GF-D8 (cell line): ENCODE results near the gene CPED1.
"Not testable (repeated sequence)": the region's sequence is repeated elsewhere in the genome, so short reads cannot be mapped to it uniquely, and the experiment has no call there.

Source experiments
- DNase-seq: peaks from one replicate; lab custom pipeline; 2025; lab: John Stamatoyannopoulos, UW

Gene CPED1

DNA sequence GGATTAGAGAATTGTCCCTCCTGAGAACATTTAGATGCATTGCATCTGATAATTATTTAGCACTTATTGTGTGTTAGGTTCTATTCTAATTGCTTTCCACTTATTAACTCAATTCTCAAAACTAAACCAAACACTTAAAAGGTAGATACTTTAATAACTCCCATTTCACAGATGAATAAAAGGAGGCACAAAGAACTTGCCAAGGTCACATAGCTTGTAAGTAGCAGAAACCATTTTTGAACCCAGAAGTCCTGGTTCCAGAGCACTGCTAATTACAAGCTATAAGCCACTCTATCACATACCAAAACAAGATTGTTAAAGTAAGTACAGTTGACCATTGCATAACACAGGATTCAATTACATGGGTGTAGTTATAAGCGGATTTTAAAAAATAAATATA lies 164.9 kb downstream of the CPED1 start:
- no peak for DNase-seq

DNA sequence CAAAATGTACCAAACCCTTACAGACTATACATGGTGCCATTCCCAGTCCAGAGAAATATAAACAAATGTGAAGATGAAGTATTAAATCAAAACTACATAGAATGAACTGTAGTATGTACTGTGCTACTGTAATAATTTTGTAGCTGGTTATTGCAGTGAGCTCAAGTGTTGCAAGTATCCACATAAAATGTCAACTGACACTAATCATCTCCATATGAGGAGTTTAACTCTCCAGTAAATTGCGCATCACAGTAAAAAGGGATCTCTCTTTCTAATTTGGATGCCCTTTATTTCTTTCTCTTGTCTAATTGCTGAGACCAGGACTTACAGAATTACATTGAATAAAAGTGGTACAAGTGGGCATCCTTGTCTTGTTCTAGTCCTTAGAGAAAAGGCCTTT lies 165.5 kb downstream of the CPED1 start:
- DNase-seq: no peak

DNA sequence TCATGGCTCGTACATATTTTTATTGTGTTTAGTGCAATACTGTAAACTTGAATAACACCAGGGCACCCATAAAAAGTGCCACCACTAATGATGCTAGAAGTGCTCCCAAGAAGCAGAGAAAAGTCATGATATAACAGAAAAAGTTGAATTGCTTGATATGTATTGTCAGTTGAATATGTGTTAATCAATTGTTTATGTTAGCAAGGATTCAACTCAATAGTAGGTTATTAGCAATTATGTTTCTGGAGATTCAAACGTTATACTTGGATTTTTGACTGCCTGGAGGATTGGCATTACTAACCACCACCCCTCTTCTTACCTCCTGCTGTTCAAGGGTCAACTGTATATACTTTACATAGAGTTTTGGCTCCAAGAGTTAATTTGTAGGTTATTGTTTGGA lies 168.3 kb downstream of the CPED1 start:
- DNase-seq: no peak

DNA sequence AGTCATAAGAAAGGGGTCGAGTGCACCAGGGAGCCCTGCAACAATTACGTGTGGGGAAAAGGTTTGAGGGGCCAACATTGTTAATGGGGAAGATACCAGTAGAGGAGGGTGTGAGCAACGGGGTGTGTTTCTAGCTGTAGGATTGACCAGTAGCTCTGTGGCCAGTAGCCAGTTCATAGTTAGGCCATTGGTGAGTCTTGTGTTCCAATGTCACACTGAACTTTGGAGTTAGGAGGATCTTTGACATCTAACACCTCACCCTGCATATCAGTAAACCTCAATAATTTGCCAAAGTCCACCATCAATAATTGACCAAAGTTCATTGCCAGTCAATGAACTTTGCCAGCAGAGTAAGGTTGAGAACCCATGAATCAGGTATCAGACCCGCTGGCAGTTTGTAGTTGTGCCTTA lies 168.8 kb downstream of the CPED1 start:
- DNase-seq: no peak

DNA sequence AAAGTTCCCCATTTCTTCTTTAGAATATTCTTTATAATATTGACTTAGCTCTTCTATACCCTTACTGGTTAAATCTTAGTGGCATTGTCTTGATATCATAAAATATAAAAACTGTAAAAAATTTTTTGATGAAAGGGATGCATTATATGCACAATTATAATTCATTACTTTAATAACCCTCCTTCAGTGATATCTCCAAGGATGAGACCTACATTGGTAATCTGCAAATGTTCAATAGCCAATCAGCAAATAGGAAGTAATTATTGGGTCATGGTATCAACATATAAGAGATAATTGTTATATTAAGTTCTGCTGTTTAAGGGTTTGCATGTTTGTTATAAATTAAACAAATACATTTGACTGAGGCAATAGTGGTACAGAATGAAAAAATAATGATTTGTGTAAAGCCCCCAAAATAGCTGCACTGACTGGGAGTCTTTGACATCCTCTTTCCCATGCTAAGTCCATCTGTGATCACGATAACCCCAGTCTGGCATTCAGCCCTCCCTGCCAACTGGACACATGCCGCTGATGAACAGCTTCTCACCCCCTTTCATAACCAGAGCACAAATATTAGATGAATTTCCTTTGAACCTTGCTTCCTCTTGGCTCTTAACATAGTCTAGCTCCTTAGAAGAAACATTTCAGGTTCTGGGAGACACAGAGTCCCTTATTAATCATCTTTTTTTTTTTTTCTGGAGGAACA lies 169.5 kb downstream of the CPED1 start:
- DNase-seq: no peak

DNA sequence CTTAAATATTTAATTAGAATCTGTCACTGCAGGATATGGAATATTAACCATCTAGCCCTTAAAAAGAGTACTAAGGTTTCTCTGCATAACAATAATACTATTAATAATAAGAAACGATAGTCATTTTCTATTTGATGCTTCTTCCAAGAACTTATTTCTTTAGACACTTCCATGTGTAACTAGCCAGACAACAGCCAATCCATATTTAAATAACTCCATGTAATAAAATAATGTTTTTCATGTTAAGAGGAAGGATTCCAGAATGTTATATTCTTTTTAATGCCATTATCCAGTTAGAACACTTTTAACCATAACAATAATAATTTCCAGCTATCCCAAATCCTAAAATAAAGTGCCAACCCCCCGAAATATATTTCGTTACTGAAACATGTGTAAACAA lies 170.2 kb downstream of the CPED1 start:
- DNase-seq: no peak

DNA sequence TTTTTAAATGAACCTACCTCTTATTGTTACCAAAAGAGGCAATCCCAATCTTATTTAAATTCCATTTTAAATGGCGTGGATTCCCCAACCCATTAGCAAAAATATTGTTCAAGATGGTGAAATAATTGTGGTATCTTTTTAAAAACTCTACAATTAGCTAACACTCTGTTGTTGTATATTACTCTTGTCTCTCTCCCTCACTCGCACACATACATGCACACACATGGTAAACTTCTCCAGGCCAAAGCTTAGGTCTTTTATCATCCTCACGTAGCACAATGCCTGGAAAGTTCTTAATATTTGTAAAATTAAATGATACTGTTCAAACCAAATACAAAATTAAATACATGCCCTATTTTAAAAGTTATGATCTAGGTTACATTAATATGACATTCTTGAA lies 171.0 kb downstream of the CPED1 start:
- no peak for DNase-seq

DNA sequence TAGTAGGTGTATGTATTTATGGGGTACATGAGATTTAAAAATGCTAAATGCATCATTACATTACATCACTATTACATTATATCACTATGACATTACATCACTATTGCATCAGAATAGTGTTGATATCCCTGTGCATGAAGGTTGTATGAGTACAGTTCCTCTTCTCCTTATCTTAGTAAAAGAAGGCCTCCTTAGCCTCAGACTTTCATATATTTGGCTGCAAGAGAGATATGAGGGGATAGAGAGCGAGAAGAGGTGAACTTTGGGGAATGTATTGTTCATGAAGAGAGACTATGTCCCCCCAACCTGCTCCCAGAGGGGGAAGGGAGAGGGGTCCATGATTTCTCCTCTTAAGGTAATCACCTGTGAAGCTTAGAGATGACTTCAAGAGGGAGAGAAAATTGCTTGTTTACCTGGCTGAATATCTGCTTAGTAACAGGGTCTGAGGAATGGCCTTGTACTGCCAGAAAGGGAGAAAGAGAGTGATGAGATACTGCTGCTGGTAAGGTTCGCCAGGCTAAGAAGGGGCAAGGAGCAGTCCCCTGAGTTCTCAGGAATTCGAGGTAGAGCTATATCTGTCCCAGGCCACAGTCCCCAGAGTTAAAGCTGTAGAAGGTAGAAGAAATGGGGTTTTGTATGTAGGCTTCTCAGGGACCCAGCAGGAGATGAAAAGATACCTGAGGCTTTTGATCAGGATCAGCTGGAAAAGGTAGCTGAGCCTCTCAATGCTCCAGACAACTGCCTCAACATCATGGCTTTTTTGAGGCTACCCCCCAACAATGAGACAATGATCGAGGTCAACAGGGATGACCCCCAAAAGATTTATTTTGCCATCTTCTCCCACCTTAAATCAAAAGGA lies 171.9 kb downstream of the CPED1 start:
- DNase-seq: no peak

DNA sequence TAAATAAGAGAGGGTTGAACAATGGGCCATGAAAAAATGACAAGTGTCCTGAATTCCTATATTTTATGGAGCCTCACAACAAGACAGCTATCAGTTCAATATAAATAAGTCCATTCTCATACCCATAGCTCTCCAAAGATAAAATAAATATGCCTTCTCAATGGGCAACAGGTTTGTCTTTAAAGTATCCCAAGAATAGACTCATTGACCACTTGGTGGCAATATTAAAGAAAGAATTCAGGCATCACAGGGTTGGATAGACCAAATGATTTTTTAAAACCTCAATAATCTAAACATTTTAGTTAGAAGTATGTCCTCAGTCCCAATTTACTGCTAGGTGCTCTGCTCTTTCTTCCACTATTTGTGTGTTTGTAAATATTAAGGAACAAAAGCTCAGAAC lies 175.2 kb downstream of the CPED1 start:
- DNase-seq: no peak

DNA sequence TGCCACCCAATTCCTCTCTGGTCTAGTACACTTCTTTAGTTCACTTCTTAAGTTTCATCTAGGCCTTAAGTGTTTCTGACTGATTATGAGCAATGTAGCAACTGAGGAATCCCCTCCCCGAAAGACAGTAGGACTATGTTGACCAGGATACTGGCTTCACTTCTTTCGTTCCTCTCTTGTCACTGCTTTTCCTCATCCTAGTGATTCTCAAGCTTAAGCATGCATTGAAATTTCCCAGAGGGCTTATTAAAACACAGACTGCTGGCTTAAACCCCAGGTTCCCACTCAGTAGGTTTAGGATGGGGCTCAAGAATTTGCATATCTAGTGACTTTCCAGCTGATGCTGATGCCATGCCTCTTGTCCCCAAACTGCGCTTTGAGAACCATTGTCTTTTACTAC lies 175.7 kb downstream of the CPED1 start:
- DNase-seq: no peak

DNA sequence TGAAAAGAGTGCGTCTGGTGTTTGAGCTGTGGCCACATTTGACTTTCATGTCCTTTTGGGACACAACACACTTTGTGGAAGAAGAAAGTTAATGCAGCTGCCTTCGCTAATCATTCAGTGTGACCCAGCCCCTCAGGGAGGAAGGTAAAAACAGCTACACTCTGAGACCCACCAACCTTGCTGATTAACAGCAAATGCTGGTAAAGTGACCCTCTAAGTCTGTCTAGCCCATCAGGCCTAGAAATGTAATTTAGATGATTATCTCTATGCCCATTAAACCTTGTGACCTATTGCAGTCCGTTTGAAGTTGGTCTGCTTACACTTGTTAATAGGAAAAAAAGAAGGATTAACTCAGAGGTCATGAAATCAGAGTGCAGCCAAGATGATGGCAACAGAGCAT lies 178.4 kb downstream of the CPED1 start:
- no peak for DNase-seq

DNA sequence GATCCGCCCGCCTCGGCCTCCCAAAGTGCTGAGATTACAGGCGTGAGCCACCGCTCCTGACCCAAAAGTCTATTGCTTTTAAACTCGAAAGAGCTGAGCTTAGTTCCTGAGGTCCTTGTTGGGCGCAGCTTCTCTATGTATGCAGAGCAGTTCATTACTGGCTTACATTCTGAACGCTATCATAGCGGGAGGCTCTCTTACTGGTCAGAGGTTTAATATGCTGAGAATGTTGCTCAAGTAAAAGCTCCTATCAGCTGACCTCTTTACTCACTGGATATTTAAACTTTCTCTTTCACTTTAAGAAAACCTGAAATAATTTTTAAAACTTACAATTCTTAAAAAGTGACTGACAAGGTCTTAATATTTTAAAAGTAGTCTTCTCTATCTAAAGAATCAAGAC lies 179.5 kb downstream of the CPED1 start:
- no peak for DNase-seq

DNA sequence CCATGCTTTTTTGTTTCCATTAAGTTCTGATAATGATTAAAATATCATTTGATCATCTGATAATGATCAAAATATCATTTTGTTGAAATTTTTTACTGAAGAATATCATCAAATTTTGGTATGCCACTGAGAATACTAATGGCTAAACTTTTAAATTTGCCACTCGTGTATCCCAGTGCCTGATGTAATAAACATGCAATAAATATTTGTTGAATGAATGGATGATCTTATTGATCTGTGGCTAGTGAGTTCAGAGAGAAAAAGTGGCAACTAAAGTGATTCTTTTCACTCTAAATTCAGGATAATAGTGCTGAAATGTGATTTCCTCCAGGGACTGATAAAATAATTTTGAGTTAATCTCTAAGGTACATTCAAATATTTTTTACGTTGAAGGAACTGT lies 181.0 kb downstream of the CPED1 start:
- DNase-seq: no peak

DNA sequence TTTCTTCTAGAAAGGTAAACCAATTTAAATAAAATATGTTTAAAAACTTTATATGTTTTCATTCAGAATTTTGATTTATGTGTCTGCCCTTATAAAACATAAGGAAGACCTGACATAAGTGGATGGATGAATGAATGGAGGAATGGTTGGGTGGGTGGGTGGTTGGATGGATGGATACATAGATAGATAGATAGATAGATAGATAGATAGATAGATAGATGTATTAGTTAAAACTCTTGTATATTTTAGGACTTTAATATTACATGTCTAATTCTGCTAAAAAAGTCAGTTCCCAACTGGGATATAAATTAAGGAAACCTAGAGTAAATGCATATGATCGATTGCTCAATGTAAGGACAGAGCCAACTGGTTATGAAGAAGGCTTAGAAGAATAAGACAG lies 184.0 kb downstream of the CPED1 start:
- DNase-seq: no peak

DNA sequence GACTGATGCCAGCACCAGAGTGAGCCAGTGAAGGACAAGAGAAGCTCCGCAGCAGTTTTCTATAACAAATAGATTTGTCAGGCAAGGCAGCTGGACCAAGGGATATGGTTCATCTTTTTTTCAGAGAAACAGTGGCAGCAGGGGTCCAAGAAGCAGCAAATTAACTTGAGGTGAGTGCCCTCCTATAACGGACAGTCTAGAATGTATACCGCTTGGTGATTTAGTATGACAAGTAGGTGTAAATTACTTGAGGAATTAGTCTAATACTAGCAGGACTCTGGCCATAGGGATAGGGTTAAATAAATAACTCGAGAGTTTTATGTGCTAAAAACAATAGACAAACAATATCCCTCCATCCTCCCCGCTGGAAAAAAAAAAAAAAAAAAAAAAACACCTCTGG lies 187.3 kb downstream of the CPED1 start:
- DNase-seq: no peak

DNA sequence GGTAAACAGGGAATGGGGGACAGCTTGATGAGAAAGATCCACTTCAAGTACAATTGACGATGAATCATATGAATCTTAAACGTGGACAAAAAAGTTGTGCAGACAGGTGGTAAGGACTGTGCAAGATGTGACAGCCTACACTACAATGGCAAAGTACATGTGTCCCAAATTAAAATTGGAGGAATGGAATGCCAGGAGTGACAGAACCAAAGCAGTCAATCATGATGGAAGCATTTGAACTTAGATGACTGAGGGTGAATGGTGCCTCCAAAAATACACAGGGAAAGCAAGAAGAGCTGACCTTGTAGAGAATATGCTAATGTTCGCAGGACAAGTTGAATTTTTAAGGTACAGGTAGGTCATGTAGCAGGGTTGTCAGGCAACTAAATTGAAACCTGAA lies 189.9 kb downstream of the CPED1 start:
- no peak for DNase-seq

DNA sequence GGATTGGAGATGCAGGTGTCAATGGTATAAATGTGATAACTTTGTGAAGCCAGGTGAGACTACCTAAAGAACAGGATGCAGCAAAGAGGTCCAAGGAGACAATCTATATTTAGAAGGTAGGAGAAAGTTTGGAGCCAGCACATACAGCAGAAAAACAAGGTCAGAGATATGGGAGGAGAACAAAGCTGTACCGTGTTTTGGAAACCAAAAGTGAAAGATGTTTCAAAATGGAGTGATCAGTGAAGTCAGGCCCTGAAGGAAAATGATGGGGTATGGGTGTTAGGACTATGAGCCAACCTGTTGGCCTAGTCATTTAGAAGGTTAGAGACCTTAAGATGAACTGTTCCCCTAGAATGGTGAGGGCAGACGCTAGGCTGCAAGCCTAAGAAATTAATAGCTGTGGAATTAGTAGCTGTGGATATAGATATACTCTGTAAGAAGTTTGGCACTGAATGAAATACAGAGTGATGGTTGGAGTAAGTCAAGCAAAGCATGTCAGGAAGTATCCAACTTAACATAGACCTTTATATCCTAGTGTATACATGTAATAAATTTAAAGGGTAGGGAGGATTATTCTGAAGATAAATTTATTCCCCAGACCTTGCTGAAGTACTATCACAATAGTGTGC lies 190.5 kb downstream of the CPED1 start:
- no peak for DNase-seq

DNA sequence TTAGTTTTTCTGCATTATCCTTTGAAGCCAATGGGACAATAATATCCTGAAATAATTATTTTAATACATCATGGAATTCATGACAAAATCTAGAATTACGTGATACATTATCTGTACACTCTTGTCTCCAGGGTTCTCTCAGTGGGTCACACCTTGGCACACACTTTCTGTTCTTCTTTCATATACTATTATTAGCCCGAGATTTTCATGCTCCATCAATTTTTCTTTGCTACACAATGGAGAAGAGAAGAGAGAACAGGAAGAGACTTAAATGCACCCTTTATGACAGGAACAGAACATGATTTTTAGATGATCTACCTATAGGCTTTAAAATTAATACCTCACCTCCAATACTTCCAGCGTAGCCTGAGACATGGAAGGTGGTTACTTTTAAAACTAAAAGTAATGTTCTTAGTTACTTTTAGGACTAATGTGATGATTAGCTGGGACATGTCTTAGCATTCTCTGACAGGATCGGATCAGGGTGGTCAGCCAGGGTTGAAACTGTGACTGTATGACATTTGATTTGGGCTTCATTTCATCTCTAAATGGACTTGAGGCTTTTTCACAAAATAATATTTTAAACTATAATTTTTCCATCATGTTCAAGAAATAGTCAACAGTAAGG lies 192.0 kb downstream of the CPED1 start:
- DNase-seq: no peak

DNA sequence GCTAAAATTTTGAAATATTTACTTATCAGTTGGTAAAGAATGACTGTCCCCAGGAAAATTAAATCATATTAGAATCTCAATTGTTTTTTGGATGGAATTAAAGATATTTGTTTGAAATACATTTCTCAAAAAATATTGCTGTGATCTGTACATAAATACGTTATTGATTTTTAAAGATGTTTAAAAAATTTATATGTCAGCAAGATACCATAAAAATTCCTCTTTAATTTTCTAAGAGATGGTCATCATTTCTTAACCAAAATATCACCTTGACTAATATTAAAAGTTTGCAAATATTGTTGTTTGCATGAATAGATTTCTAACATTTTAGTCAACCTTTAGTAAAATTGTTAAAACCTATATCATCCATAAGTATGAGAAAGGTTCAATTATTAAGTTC lies 192.8 kb downstream of the CPED1 start:
- no peak for DNase-seq

DNA sequence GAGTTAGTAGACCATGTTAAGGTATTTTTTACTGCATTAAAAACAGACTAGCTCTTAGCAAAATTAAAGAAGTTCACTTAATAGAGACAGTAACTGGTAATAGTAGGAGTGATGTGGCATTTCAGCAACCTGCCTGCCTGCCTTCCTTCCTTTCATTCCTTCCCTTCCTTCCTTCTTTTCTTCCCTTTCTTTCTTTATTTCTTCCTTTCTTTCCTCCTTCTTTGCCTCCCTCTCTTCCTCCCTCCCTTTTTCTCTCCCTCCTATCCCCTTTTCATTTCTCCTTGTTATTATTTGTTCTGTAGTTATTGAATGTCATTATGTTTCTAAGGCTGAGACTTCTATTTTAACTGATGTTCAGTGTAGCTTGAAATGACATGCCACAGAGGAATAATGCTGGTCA lies 193.8 kb downstream of the CPED1 start:
- DNase-seq: no peak

DNA sequence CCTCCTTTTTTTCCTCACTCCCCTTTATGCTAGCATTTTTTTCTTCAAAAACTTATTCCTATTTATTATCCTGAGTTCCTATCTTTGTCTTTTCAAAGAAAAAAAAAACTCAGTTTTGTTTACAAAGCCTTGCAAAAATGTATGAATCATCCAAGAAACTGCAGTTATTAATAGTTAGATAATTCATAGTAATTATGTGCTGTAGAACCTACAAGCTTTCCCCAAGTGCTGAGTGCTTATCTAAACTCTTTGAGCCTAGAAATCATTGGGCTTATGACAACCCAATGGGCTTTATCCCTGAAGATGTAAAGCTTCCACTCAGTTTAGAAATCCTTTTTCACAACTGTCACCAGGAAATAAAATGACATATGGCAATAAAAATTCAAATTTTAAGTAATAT lies 194.4 kb downstream of the CPED1 start:
- DNase-seq: no peak

DNA sequence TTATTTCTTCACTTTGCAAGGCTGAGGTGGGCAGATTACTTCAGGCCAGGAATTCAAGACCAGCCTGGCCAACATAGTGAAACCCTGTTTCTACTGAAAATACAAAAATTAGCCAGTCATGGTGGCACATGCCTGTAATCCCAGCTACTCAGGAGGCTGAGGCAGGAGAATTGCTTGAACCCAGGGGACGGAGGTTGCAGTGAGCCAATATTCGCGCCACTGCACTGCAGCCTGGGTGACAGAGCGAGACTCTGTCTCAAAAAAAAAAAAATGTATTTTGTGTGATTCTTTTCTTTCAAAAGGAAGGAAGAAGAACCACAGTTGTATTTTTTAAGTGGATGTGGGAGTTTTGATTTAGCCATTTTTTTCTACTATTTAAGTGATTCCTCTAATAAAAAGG lies 195.4 kb downstream of the CPED1 start:
- not testable (repeated sequence) for DNase-seq

DNA sequence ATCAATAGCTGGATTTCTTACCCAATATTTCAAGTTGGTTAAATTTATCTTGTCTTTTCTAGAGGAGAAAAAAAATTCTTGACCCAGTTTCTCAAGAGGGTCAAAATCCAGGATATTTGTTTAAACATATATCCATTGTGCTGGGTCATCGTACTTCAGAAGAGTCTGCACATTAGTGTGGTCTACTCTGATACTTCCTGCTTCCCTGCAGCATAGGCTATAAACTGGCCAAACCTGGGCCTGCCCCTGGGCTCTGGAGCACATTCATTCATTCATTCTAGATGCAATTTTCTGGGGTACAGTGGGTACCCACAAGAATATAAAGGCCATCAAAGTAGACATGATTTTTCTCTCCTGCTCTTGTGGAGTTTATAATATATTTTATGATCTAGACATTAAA lies 198.2 kb downstream of the CPED1 start:
- DNase-seq: no peak
